HG02870 (cell line): Measurements from ENCODE around the gene IPO9.

Experiments
- ATAC-seq: cut with Tn5 transposase; IDR thresholded peaks from one replicate; pipeline ENCODE4 v1.9.1; 2021; ENCODE audit warnings: mild to moderate bottlenecking, moderate library complexity; ENCODE audit not compliant: unreplicated experiment

IPO9 gene

GRCh38 chr1:201828820-201829774, at the start of gene IPO9:
TSS of gene IPO9 (plus strand) at chr1:201829157. CDS start at chr1:201829210, 53 bp downstream.
- peak; percentile 82 for ATAC-seq

- ATAC-seq: no peak
Measured at GRCh38 chr1:201779351-201779880, 49.5 kb upstream of the IPO9 start.

GRCh38 chr1:201780952-201781351, 48.0 kb upstream of the IPO9 start:
- no peak for ATAC-seq

- no peak for ATAC-seq
Measured at GRCh38 chr1:201781437-201781836, 47.5 kb upstream of the IPO9 start.

GRCh38 chr1:201782353-201782752, 46.6 kb upstream of the IPO9 start:
- no peak for ATAC-seq

- no peak for ATAC-seq
Measured at GRCh38 chr1:201783058-201783457, 45.9 kb upstream of the IPO9 start.

- ATAC-seq: no peak
Measured at GRCh38 chr1:201783572-201783971, 45.4 kb upstream of the IPO9 start.

- no peak for ATAC-seq
Measured at GRCh38 chr1:201785291-201785690, 43.7 kb upstream of the IPO9 start.

GRCh38 chr1:201786824-201787223, 42.1 kb upstream of the IPO9 start:
- ATAC-seq: no peak

GRCh38 chr1:201788296-201788695, 40.7 kb upstream of the IPO9 start:
- ATAC-seq: no peak

GRCh38 chr1:201789245-201789644, 39.7 kb upstream of the IPO9 start:
- ATAC-seq: no peak

- ATAC-seq: no peak
Measured at GRCh38 chr1:201790261-201790660, 38.7 kb upstream of the IPO9 start.

- ATAC-seq: no peak
Measured at GRCh38 chr1:201791051-201791778, 37.7 kb upstream of the IPO9 start.

- ATAC-seq: no peak
Measured at GRCh38 chr1:201791779-201792173, 37.2 kb upstream of the IPO9 start.

GRCh38 chr1:201792534-201793305, 36.2 kb upstream of the IPO9 start:
- ATAC-seq: no peak

GRCh38 chr1:201793306-201793925, 35.5 kb upstream of the IPO9 start:
- no peak for ATAC-seq

GRCh38 chr1:201795066-201795465, 33.9 kb upstream of the IPO9 start:
- no peak for ATAC-seq

- ATAC-seq: no peak
Measured at GRCh38 chr1:201800246-201800645, 28.7 kb upstream of the IPO9 start.

- no peak for ATAC-seq
Measured at GRCh38 chr1:201806801-201807200, 22.2 kb upstream of the IPO9 start.

- no peak for ATAC-seq
Measured at GRCh38 chr1:201807958-201808632, 20.9 kb upstream of the IPO9 start.
